Hepatocyte (in vitro differentiated cells): Measurements from ENCODE around the gene PPP1R12A. TPM values are rescaled to one million over a fixed set of nuclear protein-coding genes. Genes with fewer than 3 reads are reported as not detected.

Source experiments
- DNase-seq: peaks from one replicate; pipeline ENCODE4 v3.0.0-alpha.2; 2016; ENCODE audit warnings: low spot score
- H2AFZ ChIP-seq: fragments of 200-600 bp; sonication (generic); 2 replicates; pipeline ENCODE4 v1.6.0; 2016; ENCODE audit warnings: antibody characterized with exemption, mild to moderate bottlenecking
- H3K27ac ChIP-seq: fragments of 200-600 bp; sonication (generic); 2 replicates; pipeline ENCODE4 v1.5.1; 2016; ENCODE audit warnings: mild to moderate bottlenecking
- H3K27me3 ChIP-seq: fragments of 200-600 bp; sonication (generic); 2 replicates; pipeline ENCODE4 v1.6.1; 2016
- H3K36me3 ChIP-seq: fragments of 200-600 bp; sonication (generic); replicated peaks from 2 replicates; pipeline ENCODE4 v1.5.1; 2016; ENCODE audit warnings: low read depth; ENCODE audit not compliant: insufficient read depth
- H3K4me1 ChIP-seq: fragments of 200-600 bp; sonication (generic); 2 replicates; pipeline ENCODE4 v1.5.1; 2016; ENCODE audit warnings: mild to moderate bottlenecking, moderate library complexity; ENCODE audit not compliant: insufficient read depth
- H3K4me2 ChIP-seq: fragments of 200-600 bp; sonication (generic); 2 replicates; pipeline ENCODE4 v1.6.0; 2016
- H3K4me3 ChIP-seq: fragments of 200-600 bp; sonication (generic); 2 replicates; pipeline ENCODE4 v1.5.1; 2016; ENCODE audit warnings: mild to moderate bottlenecking
- H3K79me2 ChIP-seq: fragments of 200-600 bp; sonication (generic); 2 replicates; pipeline ENCODE4 v1.6.0; 2017; ENCODE audit warnings: mild to moderate bottlenecking
- H3K9me2 ChIP-seq: fragments of 200-600 bp; sonication (generic); replicated peaks from 2 replicates; pipeline ENCODE4 v1.6.0; 2017; ENCODE audit warnings: mild to moderate bottlenecking; ENCODE audit not compliant: insufficient read depth
- H3K9me3 ChIP-seq: fragments of 200-600 bp; sonication (generic); 2 replicates; pipeline ENCODE4 v1.5.1; 2016; ENCODE audit warnings: low read depth, mild to moderate bottlenecking
- H4K20me1 ChIP-seq: fragments of 200-600 bp; sonication (generic); 2 replicates; pipeline ENCODE4 v1.6.0; 2016; ENCODE audit warnings: mild to moderate bottlenecking; ENCODE audit not compliant: insufficient read depth, poor library complexity, severe bottlenecking
- EZH2 ChIP-seq: fragments of 200-600 bp; sonication (generic); IDR thresholded peaks from 2 replicates; pipeline ENCODE4 v1.6.1; 2016; ENCODE audit warnings: antibody characterized with exemption, mild to moderate bottlenecking, borderline replicate concordance
- EZH2phosphoT487 ChIP-seq: fragments of 200-600 bp; sonication (generic); IDR thresholded peaks from one replicate; pipeline ENCODE4 v1.6.1; 2018; ENCODE audit warnings: antibody characterized with exemption, mild to moderate bottlenecking, low read depth, moderate library complexity; ENCODE audit not compliant: unreplicated experiment, severe bottlenecking
- WGBS: methylation state at CpG from one replicate; pipeline ENCODE4 v1.1.6; 2016; ENCODE audit warnings: low lambda C conversion rate; ENCODE audit errors: missing lambda C conversion rate; 5-methylcytosine and 5-hydroxymethylcytosine counted together
- polyA plus RNA-seq: library from polyadenylated mRNA; unstranded; fragments of >200 nt; fragmentation: Nextera tagmentation; extraction: Ambion mirVana; gene quantifications from 2 replicates; pipeline ENCODE4 v1.2.1, GENCODE V29; 2016
- total RNA-seq: library from RNA; depleted of rRNA; stranded (reverse); fragments of >200 nt; gene quantifications from 2 replicates; pipeline ENCODE4 v1.2.3, GENCODE V29; 2014
- TF ChIP-seq, protein P1 (sequence below): fragments of 200-600 bp; sonication (generic); IDR thresholded peaks from 2 replicates; pipeline ENCODE4 v1.5.1; 2016; ENCODE audit warnings: antibody characterized with exemption, mild to moderate bottlenecking; ENCODE audit not compliant: poor library complexity

PPP1R12A gene
- total and polyA plus RNA-seq, 2 experiments from 2014 or later = 71.7 to 74.0 TPM

DNA sequence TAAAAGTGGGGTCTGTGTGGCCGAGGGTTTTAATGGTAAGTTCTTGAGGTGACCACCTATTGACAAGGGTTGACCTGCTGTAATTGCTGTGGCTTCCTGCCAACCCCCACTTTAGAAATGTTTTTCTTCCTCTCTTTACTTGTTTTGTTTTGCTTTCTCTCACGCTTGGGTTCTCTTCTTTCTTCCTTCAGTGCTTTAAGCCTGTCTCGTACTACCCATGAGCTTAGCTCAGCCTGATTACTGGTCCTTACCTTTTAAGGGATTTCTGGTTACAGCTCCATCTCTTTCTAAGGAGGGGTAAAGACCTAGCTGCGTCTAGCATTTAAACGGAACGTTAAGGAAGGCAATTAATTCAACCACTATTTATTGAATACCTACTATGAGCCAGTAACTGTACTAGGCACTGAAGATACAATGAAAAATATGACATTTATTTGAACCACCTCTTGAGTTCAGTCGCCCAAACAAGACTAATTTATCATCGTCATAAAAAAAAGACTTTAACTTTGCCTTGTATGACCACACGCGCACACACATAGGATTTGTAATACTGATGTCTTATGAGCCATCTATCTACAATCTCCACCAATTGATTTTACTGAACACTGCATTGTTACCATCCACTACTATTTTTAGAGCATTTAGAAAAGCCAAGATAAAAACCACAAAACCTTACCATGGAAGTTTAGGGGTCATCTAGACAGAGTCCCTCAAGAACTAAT lies 888 bp upstream of the PPP1R12A start:
- H3K9me2 ChIP-seq = no peaks in the 10 kb centered on the region
- peak overlapping the region; percentile 99 for H3K27ac ChIP-seq
- peaks cover 19% of the 10 kb centered on the region for H3K4me1 ChIP-seq
- peak overlapping the region; percentile 77 for H3K4me2 ChIP-seq
- no peaks in the 10 kb centered on the region for H3K36me3 ChIP-seq
- H3K27me3 ChIP-seq = no peaks in the 10 kb centered on the region
- peak overlapping the region; percentile 72 for H2AFZ ChIP-seq
- TF ChIP-seq EZH2phosphoT487 (no peak), EZH2 (no peak)
- TF ChIP-seq, protein P1, sequence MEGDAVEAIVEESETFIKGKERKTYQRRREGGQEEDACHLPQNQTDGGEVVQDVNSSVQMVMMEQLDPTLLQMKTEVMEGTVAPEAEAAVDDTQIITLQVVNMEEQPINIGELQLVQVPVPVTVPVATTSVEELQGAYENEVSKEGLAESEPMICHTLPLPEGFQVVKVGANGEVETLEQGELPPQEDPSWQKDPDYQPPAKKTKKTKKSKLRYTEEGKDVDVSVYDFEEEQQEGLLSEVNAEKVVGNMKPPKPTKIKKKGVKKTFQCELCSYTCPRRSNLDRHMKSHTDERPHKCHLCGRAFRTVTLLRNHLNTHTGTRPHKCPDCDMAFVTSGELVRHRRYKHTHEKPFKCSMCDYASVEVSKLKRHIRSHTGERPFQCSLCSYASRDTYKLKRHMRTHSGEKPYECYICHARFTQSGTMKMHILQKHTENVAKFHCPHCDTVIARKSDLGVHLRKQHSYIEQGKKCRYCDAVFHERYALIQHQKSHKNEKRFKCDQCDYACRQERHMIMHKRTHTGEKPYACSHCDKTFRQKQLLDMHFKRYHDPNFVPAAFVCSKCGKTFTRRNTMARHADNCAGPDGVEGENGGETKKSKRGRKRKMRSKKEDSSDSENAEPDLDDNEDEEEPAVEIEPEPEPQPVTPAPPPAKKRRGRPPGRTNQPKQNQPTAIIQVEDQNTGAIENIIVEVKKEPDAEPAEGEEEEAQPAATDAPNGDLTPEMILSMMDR = no peak
- DNase-seq = no peak
- H3K9me3 ChIP-seq = no peaks in the 10 kb centered on the region
- peaks cover 53% of the 10 kb centered on the region for H3K79me2 ChIP-seq
- peaks cover 29% of the 10 kb centered on the region for H4K20me1 ChIP-seq
- 24% methylated on average over 10 of the region's 10 CpGs for WGBS
- peak overlapping the region; percentile 70 for H3K4me3 ChIP-seq

DNA sequence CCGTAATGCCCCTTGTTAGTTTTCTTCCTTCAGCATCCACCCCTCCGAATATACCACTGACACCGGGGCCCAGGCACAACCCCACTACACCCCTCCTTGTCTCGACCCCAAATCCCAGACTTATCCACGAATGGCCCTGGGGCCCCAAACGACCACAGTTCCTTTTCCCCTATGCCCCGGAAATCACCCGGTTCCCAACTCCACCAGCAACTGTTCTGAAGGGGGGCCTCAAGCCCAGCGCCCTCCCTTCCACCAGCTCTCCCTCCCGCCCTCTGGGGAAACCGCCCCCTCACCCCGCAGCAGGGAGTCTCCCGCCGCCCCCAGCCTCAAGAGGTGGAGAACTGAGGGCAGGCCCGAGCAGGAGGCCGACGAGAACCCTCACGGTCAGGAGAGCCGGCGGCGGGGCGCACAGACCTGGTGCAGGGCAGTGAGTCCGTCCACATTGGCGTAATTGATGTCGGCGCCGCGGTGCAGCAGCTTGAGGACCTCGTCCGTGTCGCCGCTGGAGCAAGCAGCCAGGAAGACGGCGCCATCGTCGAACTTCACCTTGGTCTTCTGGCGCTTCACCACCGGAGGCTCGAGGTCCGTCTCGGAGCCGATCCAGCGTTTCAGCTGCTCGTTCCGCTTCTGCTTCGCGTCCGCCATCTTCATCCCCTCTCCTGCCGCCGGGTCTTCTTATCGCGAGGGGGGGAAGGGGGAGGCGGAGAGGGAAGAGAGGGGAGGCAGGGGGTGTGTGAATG lies 446 bp downstream of the PPP1R12A start:
- H2AFZ ChIP-seq = peak overlapping the region; percentile 70
- peak overlapping the region; percentile 72 for H3K4me2 ChIP-seq
- H3K9me2 ChIP-seq = no peaks in the 10 kb centered on the region
- H3K27ac ChIP-seq = peak overlapping the region; percentile 99
- peaks cover 66% of the 10 kb centered on the region for H3K79me2 ChIP-seq
- no peak for TF ChIP-seq EZH2phosphoT487
- TF ChIP-seq, protein P1 = no peak
- TF ChIP-seq EZH2 = no peak
- no peaks in the 10 kb centered on the region for H3K9me3 ChIP-seq
- under 1% methylated on average over 47 of the region's 53 CpGs for WGBS
- peak overlapping the region; percentile 95 for H3K4me3 ChIP-seq
- no peaks in the 10 kb centered on the region for H3K27me3 ChIP-seq
- peaks cover 19% of the 10 kb centered on the region for H3K4me1 ChIP-seq
- peak; percentile 74 for DNase-seq
- H3K36me3 ChIP-seq = no peaks in the 10 kb centered on the region
- H4K20me1 ChIP-seq = peaks cover 43% of the 10 kb centered on the region

DNA sequence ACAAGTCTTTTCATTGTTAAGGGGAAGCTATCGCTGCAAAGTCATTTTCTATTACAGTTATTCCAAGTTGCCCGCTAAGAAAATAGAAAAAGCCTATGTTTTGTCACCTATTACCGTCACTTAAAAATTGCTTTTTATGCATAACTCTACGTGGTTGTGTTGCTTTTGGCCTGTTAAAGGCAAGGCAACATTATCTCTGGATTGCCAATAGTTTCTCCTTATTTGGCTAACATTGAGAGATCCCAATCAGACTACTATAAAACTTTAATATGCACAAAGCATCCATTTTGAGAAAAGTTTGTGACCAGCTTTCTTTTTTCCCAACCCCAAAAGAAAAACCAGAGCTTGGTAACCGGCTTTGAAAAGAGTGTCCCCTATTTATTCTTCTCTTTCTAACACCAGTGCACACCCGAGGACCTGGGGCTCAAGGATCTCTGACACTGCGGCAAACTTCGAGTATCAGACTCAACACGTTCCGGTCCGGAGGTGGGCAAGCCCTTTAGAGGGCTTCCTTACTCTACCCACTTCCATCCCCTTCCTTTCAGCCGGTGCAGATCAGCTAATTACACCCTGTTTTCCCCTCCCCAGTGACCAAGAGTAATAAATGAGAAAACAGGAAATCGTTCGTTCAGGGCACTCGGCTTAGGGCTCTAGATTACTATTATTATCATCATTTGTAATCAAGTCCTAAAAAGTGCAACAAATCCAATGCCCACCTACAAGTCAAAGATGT lies 1.2 kb downstream of the PPP1R12A start:
- no peak for DNase-seq
- under 1% methylated on average over 15 of the region's 15 CpGs for WGBS
- Histone ChIP-seq H3K9me2 (no peaks in the 10 kb centered on the region), H3K27me3 (no peaks in the 10 kb centered on the region), H3K9me3 (no peaks in the 10 kb centered on the region), H2AFZ (peak overlapping the region; percentile 70), H3K79me2 (peaks cover 74% of the 10 kb centered on the region), H3K4me3 (peak overlapping the region; percentile 95), H3K27ac (peak overlapping the region; percentile 99), H3K36me3 (no peaks in the 10 kb centered on the region), H4K20me1 (peaks cover 50% of the 10 kb centered on the region), H3K4me1 (peaks cover 19% of the 10 kb centered on the region), H3K4me2 (peak overlapping the region; percentile 72)
- TF ChIP-seq EZH2 (no peak), EZH2phosphoT487 (no peak)
- TF ChIP-seq, protein P1 = no peak
